Brain microvascular endothelial cell (primary cell): ENCODE results near the gene ZNF117.

Source experiments
- DNase-seq: peaks from one replicate; pipeline ENCODE4 v3.0.0-alpha.2; 2020
- H3K27ac ChIP-seq: fragments of 250-450 bp; sonication (Bioruptor Pico); 2 replicates; pipeline ENCODE4 v1.5.1; 2020; ENCODE audit warnings: mild to moderate bottlenecking, moderate library complexity
- H3K27me3 ChIP-seq: fragments of 250-450 bp; sonication (Bioruptor Pico); replicated peaks from 2 replicates; pipeline ENCODE4 v1.5.1; 2020; ENCODE audit warnings: mild to moderate bottlenecking
- H3K36me3 ChIP-seq: fragments of 250-450 bp; sonication (Bioruptor Pico); replicated peaks from 2 replicates; pipeline ENCODE4 v1.5.1; 2020; ENCODE audit warnings: mild to moderate bottlenecking
- H3K4me3 ChIP-seq: 2 replicates; pipeline ENCODE4 v1.5.1; 2011; ENCODE audit warnings: low read depth, mild to moderate bottlenecking, control low read depth, low read length, moderate library complexity
- in situ Hi-C: cut with HindIII; loops from 2 replicates; pipeline ENCODE4 v1.10.0; 2017; ENCODE audit warnings: low sequenced_read_pairs, low pct_ligation_motif_present
- TF ChIP-seq, protein P1 (sequence below): IDR thresholded peaks from 2 replicates; pipeline ENCODE4 v1.5.1; 2011; ENCODE audit warnings: low read depth, mild to moderate bottlenecking, moderate library complexity, low read length, control low read depth, inconsistent platforms; ENCODE audit errors: missing control alignments

Gene ZNF117

DNA sequence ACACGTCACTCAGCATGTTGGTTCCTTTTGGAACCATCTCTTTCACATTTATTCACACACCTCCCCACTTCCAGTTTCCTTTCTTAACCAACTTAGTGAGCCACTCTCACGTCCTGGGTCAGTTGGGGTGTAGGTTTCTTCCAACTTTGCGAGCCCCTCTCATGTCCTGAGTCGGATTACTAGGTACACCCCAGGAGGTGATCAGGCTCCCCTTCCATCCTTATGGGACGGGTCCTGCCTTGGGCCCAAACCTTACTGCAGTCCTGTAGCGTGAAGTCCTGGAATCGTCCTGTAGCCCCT lies 8.0 kb upstream of the ZNF117 start:
- no peaks in the 10 kb centered on the region for H3K27me3 ChIP-seq
- in situ Hi-C loops, result no loop called here
- H3K36me3 ChIP-seq, result peaks cover 23% of the 10 kb centered on the region
- TF ChIP-seq, protein P1, sequence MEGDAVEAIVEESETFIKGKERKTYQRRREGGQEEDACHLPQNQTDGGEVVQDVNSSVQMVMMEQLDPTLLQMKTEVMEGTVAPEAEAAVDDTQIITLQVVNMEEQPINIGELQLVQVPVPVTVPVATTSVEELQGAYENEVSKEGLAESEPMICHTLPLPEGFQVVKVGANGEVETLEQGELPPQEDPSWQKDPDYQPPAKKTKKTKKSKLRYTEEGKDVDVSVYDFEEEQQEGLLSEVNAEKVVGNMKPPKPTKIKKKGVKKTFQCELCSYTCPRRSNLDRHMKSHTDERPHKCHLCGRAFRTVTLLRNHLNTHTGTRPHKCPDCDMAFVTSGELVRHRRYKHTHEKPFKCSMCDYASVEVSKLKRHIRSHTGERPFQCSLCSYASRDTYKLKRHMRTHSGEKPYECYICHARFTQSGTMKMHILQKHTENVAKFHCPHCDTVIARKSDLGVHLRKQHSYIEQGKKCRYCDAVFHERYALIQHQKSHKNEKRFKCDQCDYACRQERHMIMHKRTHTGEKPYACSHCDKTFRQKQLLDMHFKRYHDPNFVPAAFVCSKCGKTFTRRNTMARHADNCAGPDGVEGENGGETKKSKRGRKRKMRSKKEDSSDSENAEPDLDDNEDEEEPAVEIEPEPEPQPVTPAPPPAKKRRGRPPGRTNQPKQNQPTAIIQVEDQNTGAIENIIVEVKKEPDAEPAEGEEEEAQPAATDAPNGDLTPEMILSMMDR, result no peak
- no peak overlapping the region for H3K4me3 ChIP-seq
- peak overlapping the region; percentile 97 for H3K27ac ChIP-seq
- DNase-seq, result no peak

- peaks cover 25% of the 10 kb centered on the region for H3K36me3 ChIP-seq
- TF ChIP-seq, protein P1, result no peak
- in situ Hi-C loops, result no loop called here
- H3K27me3 ChIP-seq, result no peaks in the 10 kb centered on the region
- DNase-seq, result peak; percentile 78
- H3K27ac ChIP-seq, result peak overlapping the region; percentile 97
- H3K4me3 ChIP-seq, result no peak overlapping the region
These were observed 7.1 kb upstream of the ZNF117 start for GRCh38 chr7:64997927-64998391.

- TF ChIP-seq, protein P1, result no peak
- in situ Hi-C loops, result no loop called here
- no peaks in the 10 kb centered on the region for H3K27me3 ChIP-seq
- DNase-seq, result no peak
- no peak overlapping the region for H3K4me3 ChIP-seq
- H3K27ac ChIP-seq, result peak overlapping the region; percentile 97
- H3K36me3 ChIP-seq, result peaks cover 31% of the 10 kb centered on the region
These were observed 6.5 kb upstream of the ZNF117 start for GRCh38 chr7:64997164-64997908.

- no peaks in the 10 kb centered on the region for H3K27me3 ChIP-seq
- no peak overlapping the region for H3K27ac ChIP-seq
- in situ Hi-C loops, result no loop called here
- peaks cover 37% of the 10 kb centered on the region for H3K36me3 ChIP-seq
- no peak overlapping the region for H3K4me3 ChIP-seq
- TF ChIP-seq, protein P1, result no peak
- DNase-seq, result no peak
These were observed 5.5 kb upstream of the ZNF117 start for GRCh38 chr7:64996305-64996704.

DNA sequence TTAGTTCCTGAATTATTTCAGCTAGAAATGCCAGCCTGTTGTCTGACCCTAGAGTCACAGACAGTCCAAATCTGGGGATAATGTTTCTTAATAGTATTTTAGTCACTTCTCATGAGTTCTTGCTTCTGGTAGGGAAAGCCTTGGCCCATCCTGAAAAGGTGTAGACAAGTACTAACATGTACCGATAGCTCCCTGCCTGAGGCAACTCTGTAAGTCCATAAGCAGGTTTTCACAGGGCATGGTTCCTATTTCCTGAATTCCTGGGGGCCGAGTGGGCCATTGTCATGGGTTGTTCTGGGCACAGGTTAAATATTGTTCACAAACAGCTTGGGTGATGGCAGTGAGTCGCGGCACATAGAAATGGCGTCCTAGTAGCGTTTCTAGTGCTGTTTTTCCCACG lies 3.1 kb upstream of the ZNF117 start:
- H3K36me3 ChIP-seq, result peaks cover 40% of the 10 kb centered on the region
- H3K27ac ChIP-seq, result no peak overlapping the region
- in situ Hi-C loops, result no loop called here
- H3K4me3 ChIP-seq, result no peak overlapping the region
- H3K27me3 ChIP-seq, result no peaks in the 10 kb centered on the region
- TF ChIP-seq, protein P1, result no peak
- DNase-seq, result no peak

GRCh38 chr7:64992971-64993370 lies 2.1 kb upstream of the ZNF117 start:
- Histone ChIP-seq H3K27ac (no peak overlapping the region), H3K27me3 (no peaks in the 10 kb centered on the region), H3K4me3 (no peak overlapping the region), H3K36me3 (peaks cover 35% of the 10 kb centered on the region)
- TF ChIP-seq, protein P1, result no peak
- DNase-seq, result no peak
- in situ Hi-C loops, result no loop called here
